ENCODE results near the gene HOXA9. TPM values are rescaled to one million over a fixed set of nuclear protein-coding genes. Genes with fewer than 3 reads are reported as not detected.

HOXA9 gene
- total and polyA plus RNA-seq, 2 of the 8 experiments (the other 6 are each of a cell fraction or from before 2014, with no cell fraction given), result not detected

GRCh38 chr7:27208998-27209397 lies 43.7 kb upstream of the HOXA9 start:
- WGBS, 2 experiments (ENCODE audit: extremely low coverage in 1 of 2, insufficient coverage in 1 of 2, insufficient read length in 1 of 2, insufficient replicate concordance in 2 of 2, low coverage in 1 of 2, low lambda C conversion rate in 2 of 2, missing lambda C conversion rate in 1 of 2), result 69% methylated on average over 4 of the region's 4 CpGs; no CpG with 5 or more reads in 1 of the 2 experiments
- H3K4ac ChIP-seq (replicated peaks; ENCODE audit: insufficient read length, low read depth, low read length), result no peak overlapping the region
- no peak for FAIRE-seq
- no peaks in the 10 kb centered on the region for H3K9me3 ChIP-seq (ENCODE audit: insufficient read depth in 2 of 2, low read depth in 1 of 2, low read length in 1 of 2)
- H3K18ac ChIP-seq (ENCODE audit: extremely low read depth, low read length), result no peak overlapping the region
- no peak overlapping the region for H2BK120ac ChIP-seq (replicated peaks; ENCODE audit: low read depth, low read length)
- H3K79me1 ChIP-seq (ENCODE audit: low read depth, low read length), result no peaks in the 10 kb centered on the region
- CTCF ChIA-PET (ENCODE audit: partially characterized antibody), result interaction anchor here (0.7 to 6.6 kb wide), 18 partner anchors 8 to 815 kb away, joined by 3 to 64 read pairs (median 6); partner anchors contain the start of genes EVX1, HOXA11 and HOXA13
- no peak overlapping the region for H3K14ac ChIP-seq (ENCODE audit: insufficient read length)
- no peak overlapping the region for H2BK20ac ChIP-seq (ENCODE audit: low read length)
- no peak overlapping the region for H3K4me2 ChIP-seq (ENCODE audit: insufficient read depth in 1 of 2, low read depth in 2 of 2, low read length in 2 of 2)
- peaks cover 14 to 36% of the 10 kb centered on the region in 2 experiments for H4K20me1 ChIP-seq (replicated peaks in 1 of 2; ENCODE audit: control insufficient read depth in 1 of 2, insufficient read depth in 2 of 2, low read length in 2 of 2)
- peaks cover under 1 to 12% (median 8%) of the 10 kb centered on the region in 4 experiments for H3K4me1 ChIP-seq (replicated peaks in 1 of 4; ENCODE audit: control insufficient read depth in 3 of 4, insufficient read depth in 4 of 4, low read length in 3 of 4)
- H2BK5ac ChIP-seq (ENCODE audit: low read depth, low read length), result no peak overlapping the region
- H2BK12ac ChIP-seq (ENCODE audit: low read depth, low read length), result no peak overlapping the region
- H3K27me3 ChIP-seq (replicated peaks in 1 of 4; ENCODE audit: control insufficient read depth in 3 of 4, extremely low read depth in 1 of 4, insufficient read depth in 3 of 4, low read length in 3 of 4), result peaks cover 96 to 100% (median 100%) of the 10 kb centered on the region in 4 experiments
- H2AK5ac ChIP-seq (ENCODE audit: low read depth, low read length), result no peak overlapping the region
- H3K23me2 ChIP-seq (ENCODE audit: low read depth, low read length), result no peaks in the 10 kb centered on the region; the same call in 1 of the 2 replicates
- H3K36me3 ChIP-seq (ENCODE audit: control insufficient read depth in 2 of 4, insufficient read depth in 4 of 4, low read length in 3 of 4), result peaks cover 0 to 8% (median 0%) of the 10 kb centered on the region in 4 experiments; a peak in 1 of 8 replicates
- TF ChIP-seq ATF3 (IDR thresholded peaks at IDR 0.05; ENCODE audit: insufficient read depth, low read depth, low read length) (no peak), ZNF274 (IDR thresholded peaks at IDR 0.05; ENCODE audit: borderline replicate concordance, extremely low read depth, low read length) (no peak), RAD21 (IDR thresholded peaks at IDR 0.05 in 1 of 2, conservative IDR thresholded peaks at IDR 0.05 in 1 of 2; ENCODE audit: low read depth in 2 of 2, low read length in 2 of 2) (no peak), POU5F1 (IDR thresholded peaks at IDR 0.05; ENCODE audit: low read depth, low read length) (no peak)
- DNase-seq (ENCODE audit: low read depth in 1 of 2, low spot score in 2 of 2), result no peak
- no peaks in the 10 kb centered on the region for H3K79me2 ChIP-seq (ENCODE audit: control insufficient read depth in 1 of 2, insufficient read depth in 2 of 2, low read length in 2 of 2)
- no peak overlapping the region for H3K56ac ChIP-seq (replicated peaks; ENCODE audit: insufficient read length, low read depth, low read length)
- no peak overlapping the region for H3K9ac ChIP-seq (replicated peaks in 1 of 4; ENCODE audit: extremely low read depth in 1 of 4, low read depth in 3 of 4, low read length in 3 of 4)
- H4K5ac ChIP-seq (ENCODE audit: insufficient read length, low read depth, low read length), result no peak overlapping the region
- no peak overlapping the region for H3K23ac ChIP-seq (ENCODE audit: insufficient read length)
- H4K91ac ChIP-seq (replicated peaks; ENCODE audit: insufficient read length, low read length), result no peak overlapping the region
- POLR2A ChIA-PET (ENCODE audit: partially characterized antibody), result interaction anchor here (1.0 to 1.4 kb wide), 2 partner anchors 9 to 14 kb away, joined by 3 to 5 read pairs; partner anchors contain the start of gene HOXA13
- no peak overlapping the region for H3K27ac ChIP-seq (ENCODE audit: low read depth, low read length)
- no peak overlapping the region for H2AFZ ChIP-seq (ENCODE audit: low read length)
- no peak overlapping the region for H2BK15ac ChIP-seq (ENCODE audit: low read length)
- no peak overlapping the region for H3K4me3 ChIP-seq (ENCODE audit: extremely low read depth in 1 of 4, insufficient read depth in 2 of 4, low read depth in 3 of 4, low read length in 4 of 4)
- no peak overlapping the region for H4K8ac ChIP-seq (ENCODE audit: extremely low read depth, insufficient read depth, low read length)

All from H1 (cell line).